K562 (cell line): ENCODE data around the gene CMSS1. TPM values are rescaled to one million over a fixed set of nuclear protein-coding genes. Genes with fewer than 3 reads are reported as not detected.

Source experiments
- ATAC-seq: fragments of 200-7000 bp; cut with Tn5 transposase; 3 replicates; pipeline ENCODE4 v1.9.1; 2020; ENCODE audit warnings: moderate library complexity
- BruUV-seq: library from RNA; stranded (reverse); fragments of 400-500 nt; replicated peaks from 2 replicates; lab custom pipeline; 2021; lab: Mats Ljungman, UMichigan
- CTCF ChIA-PET: fragments of 300-600 bp; formaldehyde crosslinking; extraction: SDS; loops from one replicate; lab custom pipeline; 2021; ENCODE audit warnings: low intra/inter-chr PET ratio; lab: Yijun Ruan, JAX
- POLR2A ChIA-PET: fragments of 300-600, 350-650 bp; sonication (Branson Sonifier 250); formaldehyde crosslinking; extraction: SDS; loops from one replicate; lab custom pipeline; 2021; ENCODE audit warnings: antibody characterized with exemption, inconsistent platforms; lab: Yijun Ruan, JAX
- DNase-seq, 4 experiments: peaks; one replicate each; pipeline versions ENCODE4 v3.0.0 to v3.0.0-alpha.2; 2011 to 2018; ENCODE audit warnings: low spot score in 3 of 4, mixed read lengths in 3 of 4; ENCODE audit errors: extremely low read depth in 1 of 4
- FAIRE-seq: peaks from 2 replicates; lab custom pipeline; 2011; peaks lifted over from hg19 to GRCh38; lab: Jason Lieb, UNC
- H2AFZ ChIP-seq: 2 replicates; pipeline ENCODE4 v1.6.0; 2011; ENCODE audit warnings: low read depth, low read length, control low read depth, inconsistent platforms
- H3K27ac ChIP-seq: fragments of 200-600 bp; 3 replicates; pipeline ENCODE4 v1.8.0; 2011; ENCODE audit warnings: low read depth, mild to moderate bottlenecking, control low read depth, inconsistent platforms, low read length, moderate library complexity, mixed read lengths; ENCODE audit errors: extremely low read depth
- H3K27me3 ChIP-seq, 2 experiments: fragments of 300-600 bp in 1 of 2; 2 replicates in 1 of 2; 3 replicates in 1 of 2; pipeline versions ENCODE4 v1.6.0 to v1.8.0; 2011; ENCODE audit warnings: inconsistent platforms in 2 of 2, low read length in 2 of 2, mild to moderate bottlenecking in 1 of 2, mixed read lengths in 1 of 2, moderate library complexity in 1 of 2; ENCODE audit not compliant: control insufficient read depth in 2 of 2, insufficient read depth in 2 of 2
- H3K36me3 ChIP-seq: fragments of 300-600 bp; 3 replicates; pipeline ENCODE4 v1.8.0; 2011; ENCODE audit warnings: mild to moderate bottlenecking, low read length, inconsistent platforms; ENCODE audit not compliant: control insufficient read depth, insufficient read depth
- H3K4me1 ChIP-seq, 2 experiments: fragments of 200-600 bp in 1 of 2; replicated peaks in 1 of 2; 2 replicates in 1 of 2; 3 replicates in 1 of 2; pipeline versions ENCODE4 v1.5.1 to v1.8.0; 2011; ENCODE audit warnings: inconsistent platforms in 2 of 2, low read length in 2 of 2, mild to moderate bottlenecking in 1 of 2, mixed read lengths in 1 of 2, moderate library complexity in 1 of 2; ENCODE audit not compliant: control insufficient read depth in 2 of 2, insufficient read depth in 2 of 2
- H3K4me2 ChIP-seq: 2 replicates; pipeline ENCODE4 v1.6.1; 2011; ENCODE audit warnings: low read length, control low read depth, inconsistent platforms, mixed read lengths; ENCODE audit not compliant: insufficient read depth
- H3K4me3 ChIP-seq: fragments of 200-600 bp; sonication (generic), shearing (Covaris generic); 2 replicates; pipeline ENCODE4 v1.5.1; 2016; ENCODE audit warnings: control low read depth, inconsistent platforms
- H3K79me2 ChIP-seq: fragments of 200-600 bp; 3 replicates; pipeline ENCODE4 v1.8.0; 2011; ENCODE audit warnings: low read length, inconsistent platforms; ENCODE audit not compliant: control insufficient read depth, insufficient read depth
- H3K9ac ChIP-seq, 2 experiments: 2 replicates each; pipeline versions ENCODE4 v1.6.0 to v1.6.1; 2011; ENCODE audit warnings: low read depth in 2 of 2, low read length in 2 of 2, control low read depth in 1 of 2, inconsistent platforms in 1 of 2, mild to moderate bottlenecking in 1 of 2, mixed read lengths in 1 of 2; ENCODE audit not compliant: insufficient read depth in 1 of 2
- H3K9me1 ChIP-seq: one replicate; pipeline ENCODE4 v1.6.0; 2011; ENCODE audit warnings: inconsistent platforms, mild to moderate bottlenecking, low read length, moderate library complexity; ENCODE audit not compliant: control insufficient read depth, insufficient read depth
- H3K9me3 ChIP-seq: replicated peaks from 2 replicates; pipeline ENCODE4 v1.5.1; 2011; ENCODE audit warnings: low read depth, low read length, inconsistent platforms; ENCODE audit not compliant: control insufficient read depth, insufficient read depth
- H4K20me1 ChIP-seq: replicated peaks from 2 replicates; pipeline ENCODE4 v1.6.1; 2011; ENCODE audit warnings: low read length, inconsistent platforms, mixed read lengths; ENCODE audit not compliant: control insufficient read depth, insufficient read depth
- BDP1 ChIP-seq: IDR thresholded peaks from 3 replicates; pipeline ENCODE4 v1.6.1; 2011; ENCODE audit not compliant: insufficient read length, insufficient read depth
- FIP1L1 ChIP-seq: fragments of 200-400 bp; formaldehyde crosslinking; IDR thresholded peaks from 2 replicates; pipeline ENCODE4 v1.6.1; 2018; ENCODE audit warnings: mild to moderate bottlenecking, low read depth, low read length; ENCODE audit not compliant: poor library complexity, severe bottlenecking
- HNRNPH1 ChIP-seq: fragments of 200-400 bp; formaldehyde crosslinking; optimal IDR thresholded peaks from 2 replicates; pipeline ENCODE3; 2017; ENCODE audit warnings: low read depth, mild to moderate bottlenecking, low read length, moderate library complexity
- NUFIP1 ChIP-seq: fragments of 450-650 bp; IDR thresholded peaks from 2 replicates; pipeline ENCODE4 v1.6.1; 2018; ENCODE audit not compliant: partially characterized antibody
- PHF20 ChIP-seq: fragments of 450-650 bp; IDR thresholded peaks from 2 replicates; pipeline ENCODE4 v1.6.1; 2018; ENCODE audit not compliant: partially characterized antibody
- RBM15 ChIP-seq: fragments of 200-400 bp; formaldehyde crosslinking; IDR thresholded peaks from 2 replicates; pipeline ENCODE4 v1.6.1; 2018; ENCODE audit warnings: mild to moderate bottlenecking, low read length, moderate library complexity; ENCODE audit not compliant: insufficient read depth
- TEAD4 ChIP-seq, 2 experiments: sonication (generic) in 1 of 2; formaldehyde crosslinking in 1 of 2; IDR thresholded peaks; 2 replicates each; pipeline versions ENCODE4 v1.6.1 to v1.8.0; 2012 to 2022; ENCODE audit warnings: borderline replicate concordance in 1 of 2, inconsistent platforms in 1 of 2, low read length in 1 of 2, mild to moderate bottlenecking in 1 of 2, missing genetic modification reagents in 1 of 2
- ZFP1 ChIP-seq: fragments of 450-650 bp; formaldehyde crosslinking; IDR thresholded peaks from 2 replicates; pipeline ENCODE4 v1.4.0; 2020; ENCODE audit warnings: mild to moderate bottlenecking, mixed read lengths
- ZKSCAN8 ChIP-seq: fragments of 200-800 bp; sonication (Bioruptor generic); IDR thresholded peaks from 2 replicates; pipeline ENCODE4 v1.6.1; 2016; ENCODE audit warnings: missing genetic modification characterization, missing compliant biosample characterization
- ZNF41 ChIP-seq: fragments of 250-450 bp; sonication (Bioruptor Pico); conservative IDR thresholded peaks from 2 replicates; pipeline ENCODE4 v1.4.0; 2020; ENCODE audit warnings: mild to moderate bottlenecking
- ZNF589 ChIP-seq: fragments of 200-800 bp; sonication (Bioruptor generic); IDR thresholded peaks from 2 replicates; pipeline ENCODE4 v1.6.1; 2016; ENCODE audit warnings: low read depth, missing genetic modification characterization, missing compliant biosample characterization
- ZNF778 ChIP-seq: fragments of 450-650 bp; formaldehyde crosslinking; IDR thresholded peaks from 2 replicates; pipeline ENCODE4 v1.4.0; 2020; ENCODE audit warnings: mild to moderate bottlenecking, moderate library complexity
- WGBS: fragments of 100-300 bp; shearing (Covaris generic); methylation state at CpG from one replicate; pipeline ENCODE4 v1.1.6; 2016; ENCODE audit warnings: low coverage, mixed read lengths; ENCODE audit not compliant: insufficient coverage; ENCODE audit errors: missing lambda C conversion rate; 5-methylcytosine and 5-hydroxymethylcytosine counted together
- in situ Hi-C: fragments of 300-500 bp; cut with MboI; formaldehyde crosslinking; loops from 4 replicates; pipeline ENCODE4 v1.15.0; 2018; ENCODE audit warnings: inconsistent platforms, mixed read lengths
- intact Hi-C: fragments of 100-400 bp; cut with micrococcal nuclease; formaldehyde crosslinking; loops from 2 replicates; pipeline ENCODE4 v1.14.2; 2022
- polyA plus RNA-seq, 8 experiments: library from polyadenylated mRNA; depleted of rRNA in 4 of 8; stranded (reverse) in 5 of 8; unstranded in 3 of 8; fragments of >200 nt; fragmentation: Nextera tagmentation in 2 of 8; fragmentation: Illumina TruSeq in 1 of 8; extraction: Ambion mirVana in 2 of 8; extraction: Trizol in 1 of 8; gene quantifications; 2 replicates each; pipeline versions ENCODE4 v1.2.1 to v1.2.3, GENCODE V29; 2011 to 2014; ENCODE audit warnings: inconsistent platforms in 1 of 8, missing spikeins in 1 of 8
- total RNA-seq, 7 experiments: library from RNA; depleted of rRNA in 6 of 7; stranded (reverse); fragments of >200 nt in 6 of 7; fragmentation: Illumina TruSeq in 2 of 7; extraction: Trizol in 2 of 7; gene quantifications; 2 replicates each; pipeline versions ENCODE4 v1.2.1 to v1.2.3, GENCODE V29; 2011 to 2021; ENCODE audit warnings: low replicate concordance in 1 of 7
- TF ChIP-seq, protein P1 (sequence below): fragments of 450-650 bp; IDR thresholded peaks from 2 replicates; pipeline ENCODE4 v1.6.1; 2018; ENCODE audit not compliant: partially characterized antibody
- TF ChIP-seq, protein P2 (sequence below), 2 experiments: IDR thresholded peaks; 2 replicates each; pipeline ENCODE4 v1.6.1; 2011; ENCODE audit warnings: borderline replicate concordance in 1 of 2, control low read depth in 1 of 2, low read depth in 1 of 2, low read length in 1 of 2, mild to moderate bottlenecking in 1 of 2, mixed read lengths in 1 of 2, moderate library complexity in 1 of 2; ENCODE audit not compliant: insufficient read depth in 1 of 2, insufficient read length in 1 of 2, poor library complexity in 1 of 2, severe bottlenecking in 1 of 2; ENCODE audit errors: extremely low read depth in 1 of 2

Gene CMSS1
- total and polyA plus RNA-seq, 9 of the 15 experiments (the other 6 are each of a cell fraction or from before 2014, with no cell fraction given), result 46.9 to 109 (median 72.3) TPM

DNA sequence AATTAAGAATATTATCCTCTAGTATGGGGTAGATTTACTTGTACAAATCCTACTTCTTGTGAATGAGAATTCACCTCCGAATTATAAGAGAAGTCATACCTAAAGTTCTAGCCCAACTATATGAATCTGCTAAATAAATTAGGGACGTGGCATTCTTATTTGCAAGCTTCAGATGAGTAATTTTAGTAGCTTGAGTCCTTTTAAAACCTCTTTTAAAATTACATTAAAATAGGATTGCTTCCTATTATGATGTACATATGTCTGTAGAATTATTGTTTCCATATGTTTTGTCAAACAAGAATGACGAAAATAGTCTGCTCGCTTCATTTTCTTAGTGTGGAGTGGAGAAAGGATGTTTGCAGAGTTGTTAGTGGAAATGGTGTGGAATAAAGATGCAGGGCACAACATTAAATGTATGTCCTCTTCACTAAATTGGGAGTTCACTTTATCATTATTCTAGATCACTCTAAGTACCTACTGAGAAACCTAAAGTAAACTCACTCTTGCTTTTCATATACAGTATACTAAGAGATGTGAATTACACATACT, 59.4 kb downstream of the CMSS1 start:
- Histone ChIP-seq H3K9me1 (no peaks in the 10 kb centered on the region), H3K4me1 (peaks cover 8 to 19% of the 10 kb centered on the region in 2 experiments; a peak in 4 of 5 replicates), H3K4me3 (peak overlapping the region; percentile 54), H3K27me3 (no peaks in the 10 kb centered on the region), H3K4me2 (peak overlapping the region; percentile 28; the same call in 1 of the 2 replicates), H3K36me3 (peaks cover 6% of the 10 kb centered on the region; the same call in 1 of the 3 replicates), H3K9me3 (no peaks in the 10 kb centered on the region), H3K79me2 (peaks cover 66% of the 10 kb centered on the region), H3K9ac (peak overlapping the region in 1 of 2 experiments; percentile 87; a peak in 2 of 4 replicates), H3K27ac (peak overlapping the region; percentile 90; the same call in 2 of the 3 replicates), H4K20me1 (no peaks in the 10 kb centered on the region), H2AFZ (no peak overlapping the region)
- CTCF ChIA-PET, result no interaction called here
- 43% methylated on average over 4 of the region's 4 CpGs for WGBS
- BruUV-seq, result no TSS peak
- POLR2A ChIA-PET, result interaction anchor here (1.4 kb wide), 1 partner anchor 9 kb away, joined by 6 read pairs; no protein-coding TSS in a partner anchor
- intact Hi-C loops (no loop called here), in situ Hi-C loops (no loop called here)
- TF ChIP-seq ZNF41 (CRISPR knock-in tag) (no peak), TEAD4 (IDR thresholded peaks at IDR 0.05; ENCODE audit: low read length) (no peak), TEAD4 (CRISPR knock-in tag; IDR thresholded peaks at IDR 0.05; ENCODE audit: borderline replicate concordance) (no peak), ZFP1 (CRISPR knock-in tag) (no peak), NUFIP1 (no peak), ZNF778 (no peak), FIP1L1 (no peak), ZKSCAN8 (CRISPR knock-in tag) (no peak), ZNF589 (CRISPR knock-in tag) (no peak), PHF20 (no peak), RBM15 (no peak), HNRNPH1 (no peak), BDP1 (no peak)
- TF ChIP-seq, protein P1, sequence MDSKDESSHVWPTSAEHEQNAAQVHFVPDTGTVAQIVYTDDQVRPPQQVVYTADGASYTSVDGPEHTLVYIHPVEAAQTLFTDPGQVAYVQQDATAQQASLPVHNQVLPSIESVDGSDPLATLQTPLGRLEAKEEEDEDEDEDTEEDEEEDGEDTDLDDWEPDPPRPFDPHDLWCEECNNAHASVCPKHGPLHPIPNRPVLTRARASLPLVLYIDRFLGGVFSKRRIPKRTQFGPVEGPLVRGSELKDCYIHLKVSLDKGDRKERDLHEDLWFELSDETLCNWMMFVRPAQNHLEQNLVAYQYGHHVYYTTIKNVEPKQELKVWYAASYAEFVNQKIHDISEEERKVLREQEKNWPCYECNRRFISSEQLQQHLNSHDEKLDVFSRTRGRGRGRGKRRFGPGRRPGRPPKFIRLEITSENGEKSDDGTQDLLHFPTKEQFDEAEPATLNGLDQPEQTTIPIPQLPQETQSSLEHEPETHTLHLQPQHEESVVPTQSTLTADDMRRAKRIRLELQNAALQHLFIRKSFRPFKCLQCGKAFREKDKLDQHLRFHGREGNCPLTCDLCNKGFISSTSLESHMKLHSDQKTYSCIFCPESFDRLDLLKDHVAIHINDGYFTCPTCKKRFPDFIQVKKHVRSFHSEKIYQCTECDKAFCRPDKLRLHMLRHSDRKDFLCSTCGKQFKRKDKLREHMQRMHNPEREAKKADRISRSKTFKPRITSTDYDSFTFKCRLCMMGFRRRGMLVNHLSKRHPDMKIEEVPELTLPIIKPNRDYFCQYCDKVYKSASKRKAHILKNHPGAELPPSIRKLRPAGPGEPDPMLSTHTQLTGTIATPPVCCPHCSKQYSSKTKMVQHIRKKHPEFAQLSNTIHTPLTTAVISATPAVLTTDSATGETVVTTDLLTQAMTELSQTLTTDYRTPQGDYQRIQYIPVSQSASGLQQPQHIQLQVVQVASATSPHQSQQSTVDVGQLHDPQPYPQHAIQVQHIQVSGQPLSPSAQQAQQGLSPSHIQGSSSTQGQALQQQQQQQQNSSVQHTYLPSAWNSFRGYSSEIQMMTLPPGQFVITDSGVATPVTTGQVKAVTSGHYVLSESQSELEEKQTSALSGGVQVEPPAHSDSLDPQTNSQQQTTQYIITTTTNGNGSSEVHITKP, result no peak
- TF ChIP-seq, protein P2, sequence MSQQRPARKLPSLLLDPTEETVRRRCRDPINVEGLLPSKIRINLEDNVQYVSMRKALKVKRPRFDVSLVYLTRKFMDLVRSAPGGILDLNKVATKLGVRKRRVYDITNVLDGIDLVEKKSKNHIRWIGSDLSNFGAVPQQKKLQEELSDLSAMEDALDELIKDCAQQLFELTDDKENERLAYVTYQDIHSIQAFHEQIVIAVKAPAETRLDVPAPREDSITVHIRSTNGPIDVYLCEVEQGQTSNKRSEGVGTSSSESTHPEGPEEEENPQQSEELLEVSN (IDR thresholded peaks at IDR 0.05; ENCODE audit: borderline replicate concordance in 1 of 2, extremely low read depth in 1 of 2, insufficient read depth in 1 of 2, insufficient read length in 1 of 2, low read depth in 1 of 2, low read length in 1 of 2, poor library complexity in 1 of 2, severe bottlenecking in 1 of 2), result no peak
- DNase-seq, result no peak
- ATAC-seq, result no peak
- no peak for FAIRE-seq
